HepG2 (cell line): ENCODE results near the gene MYORG. TPM values are rescaled to one million over a fixed set of nuclear protein-coding genes. Genes with fewer than 3 reads are reported as not detected.

Source experiments
- PAX8 ChIP-seq: sonication (generic); formaldehyde crosslinking; IDR thresholded peaks from 2 replicates; pipeline ENCODE4 v1.8.0; 2022; ENCODE audit warnings: mild to moderate bottlenecking, missing genetic modification reagents, borderline replicate concordance
- PCBP1 ChIP-seq: fragments of 200-400 bp; formaldehyde crosslinking; IDR thresholded peaks from 2 replicates; pipeline ENCODE4 v1.6.1; 2017; ENCODE audit warnings: mild to moderate bottlenecking, low read depth, low read length, borderline replicate concordance
- ZFP36L1 ChIP-seq: sonication (generic); formaldehyde crosslinking; IDR thresholded peaks from 2 replicates; pipeline ENCODE4 v1.8.0; 2022; ENCODE audit warnings: mild to moderate bottlenecking, missing genetic modification reagents, moderate library complexity
- ZFX ChIP-seq: sonication (generic); formaldehyde crosslinking; IDR thresholded peaks from 2 replicates; pipeline ENCODE4 v1.4.0; 2020; ENCODE audit warnings: mild to moderate bottlenecking, low read depth, missing genetic modification reagents, moderate library complexity
- ZNF121 ChIP-seq: sonication (generic); formaldehyde crosslinking; IDR thresholded peaks from 2 replicates; pipeline ENCODE4 v1.5.0; 2020; ENCODE audit warnings: mild to moderate bottlenecking, missing genetic modification reagents
- ZNF432 ChIP-seq: sonication (generic); formaldehyde crosslinking; IDR thresholded peaks from 2 replicates; pipeline ENCODE4 v1.5.0; 2020; ENCODE audit warnings: missing genetic modification reagents, mild to moderate bottlenecking, borderline replicate concordance
- ZNF607 ChIP-seq: sonication (generic); formaldehyde crosslinking; IDR thresholded peaks from 2 replicates; pipeline ENCODE4 v1.5.1; 2020; ENCODE audit warnings: missing genetic modification reagents, mild to moderate bottlenecking, borderline replicate concordance
- ZNF614 ChIP-seq: IDR thresholded peaks from 2 replicates; pipeline ENCODE4 v1.6.1; 2018; ENCODE audit warnings: missing biosample characterization, missing genetic modification reagents, inconsistent platforms, borderline replicate concordance
- ZNF670 ChIP-seq: sonication (generic); formaldehyde crosslinking; IDR thresholded peaks from 2 replicates; pipeline ENCODE4 v1.8.0; 2022; ENCODE audit warnings: mild to moderate bottlenecking, missing genetic modification reagents, borderline replicate concordance
- ZNF749 ChIP-seq: sonication (generic); formaldehyde crosslinking; IDR thresholded peaks from 2 replicates; pipeline ENCODE4 v1.8.0; 2022; ENCODE audit warnings: mild to moderate bottlenecking, missing genetic modification reagents, moderate library complexity, borderline replicate concordance
- polyA plus RNA-seq, 8 experiments: library from polyadenylated mRNA; depleted of rRNA in 3 of 8; stranded (reverse) in 7 of 8; unstranded in 1 of 8; fragments of >200 nt; fragmentation: Illumina TruSeq in 4 of 8; extraction: Trizol in 4 of 8; gene quantifications; 2 replicates each; pipeline versions ENCODE4 v1.2.1 to v1.2.3, GENCODE V29; 2011 to 2016; ENCODE audit warnings: low read depth in 4 of 8, missing spikeins in 1 of 8, mixed read lengths in 1 of 8; ENCODE audit not compliant: insufficient read depth in 1 of 8
- total RNA-seq, 5 experiments: library from RNA; depleted of rRNA; stranded (reverse); fragments of >200 nt; fragmentation: Illumina TruSeq; extraction: Trizol; gene quantifications; 2 replicates each; pipeline ENCODE4 v1.2.3, GENCODE V29; 2016; ENCODE audit warnings: low read depth in 1 of 5
- TF ChIP-seq, protein P1 (sequence below): sonication (generic); formaldehyde crosslinking; IDR thresholded peaks from 2 replicates; pipeline ENCODE4 v1.8.0; 2022; ENCODE audit warnings: low read depth, missing genetic modification reagents
- TF ChIP-seq, protein P2 (sequence below): sonication (generic); formaldehyde crosslinking; IDR thresholded peaks from 2 replicates; pipeline ENCODE4 v1.8.1; 2023; ENCODE audit warnings: missing genetic modification reagents, mild to moderate bottlenecking, borderline replicate concordance
- TF ChIP-seq, protein P3 (sequence below): sonication (generic); formaldehyde crosslinking; IDR thresholded peaks from 2 replicates; pipeline ENCODE4 v1.9.0; 2021; ENCODE audit warnings: missing genetic modification reagents, mild to moderate bottlenecking, borderline replicate concordance
- TF ChIP-seq, protein P4 (sequence below), 2 experiments: sonication (generic) in 1 of 2; formaldehyde crosslinking in 1 of 2; IDR thresholded peaks; 2 replicates each; pipeline versions ENCODE4 v1.4.0 to v1.6.1; 2016 to 2020; ENCODE audit warnings: borderline replicate concordance in 1 of 2, low read depth in 1 of 2, mild to moderate bottlenecking in 1 of 2, missing genetic modification reagents in 1 of 2
- TF ChIP-seq, protein P5 (sequence below): sonication (generic); formaldehyde crosslinking; IDR thresholded peaks from 2 replicates; pipeline ENCODE4 v1.5.1; 2020; ENCODE audit warnings: missing genetic modification reagents, mild to moderate bottlenecking, borderline replicate concordance
- TF ChIP-seq, protein P6 (sequence below): sonication (generic); formaldehyde crosslinking; IDR thresholded peaks from 2 replicates; pipeline ENCODE4 v1.4.0; 2020; ENCODE audit warnings: missing genetic modification reagents

The MYORG gene
- total and polyA plus RNA-seq, 2 of the 13 experiments (the other 11 are each of a cell fraction or from before 2014, with no cell fraction given), result 11.1 to 22.4 TPM

DNA sequence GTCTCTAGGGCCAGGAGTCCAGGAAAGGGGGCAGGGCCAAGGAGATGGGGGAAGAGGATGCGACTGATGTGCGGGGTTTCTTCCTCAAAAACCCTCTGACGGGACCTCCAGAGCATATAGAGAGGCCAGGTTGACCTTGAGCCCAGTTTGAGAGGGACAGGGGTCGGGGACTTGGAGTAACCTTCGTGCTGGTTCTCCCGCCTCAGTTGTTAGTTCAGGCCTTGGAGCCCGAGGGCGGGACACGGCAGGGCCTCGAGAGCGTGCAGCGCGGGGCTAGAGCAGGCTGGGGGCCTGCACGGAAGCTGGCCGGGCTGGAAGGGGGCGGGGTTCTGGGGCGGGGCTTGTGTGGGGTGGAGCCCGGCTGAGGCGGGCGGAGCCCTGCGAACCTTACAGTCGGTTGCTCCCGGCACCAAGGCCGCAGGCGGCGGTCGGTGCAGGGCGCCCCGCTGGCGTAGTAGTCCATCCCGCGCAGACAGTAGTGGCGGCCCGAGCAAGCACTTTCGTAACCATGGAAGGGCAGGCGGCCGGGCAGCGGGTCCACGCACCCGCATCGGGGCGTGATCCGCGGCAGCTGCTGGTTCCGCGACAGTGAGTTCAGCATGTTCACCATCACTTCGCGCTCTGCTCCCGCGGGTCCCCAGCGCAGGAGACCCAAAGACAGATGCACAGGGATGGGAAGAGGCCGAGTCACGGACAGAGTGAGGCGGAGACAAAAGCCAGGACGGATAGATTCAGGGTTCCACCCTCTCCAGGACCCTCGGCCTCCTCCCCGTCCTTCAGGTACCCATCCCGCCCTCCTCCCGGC is 4.0 kb upstream of the MYORG start (continued):
- TF ChIP-seq, protein P1, sequence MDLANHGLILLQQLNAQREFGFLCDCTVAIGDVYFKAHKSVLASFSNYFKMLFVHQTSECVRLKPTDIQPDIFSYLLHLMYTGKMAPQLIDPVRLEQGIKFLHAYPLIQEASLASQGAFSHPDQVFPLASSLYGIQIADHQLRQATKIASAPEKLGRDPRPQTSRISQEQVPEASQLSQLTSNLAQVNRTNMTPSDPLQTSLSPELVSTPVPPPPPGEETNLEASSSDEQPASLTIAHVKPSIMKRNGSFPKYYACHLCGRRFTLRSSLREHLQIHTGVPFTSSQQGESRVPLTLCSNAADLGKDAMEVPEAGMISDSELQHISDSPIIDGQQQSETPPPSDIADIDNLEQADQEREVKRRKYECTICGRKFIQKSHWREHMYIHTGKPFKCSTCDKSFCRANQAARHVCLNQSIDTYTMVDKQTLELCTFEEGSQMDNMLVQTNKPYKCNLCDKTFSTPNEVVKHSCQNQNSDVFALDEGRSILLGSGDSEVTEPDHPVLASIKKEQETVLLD, result peak; percentile 72
- TF ChIP-seq ZNF670 (CRISPR knock-in tag), result peak; percentile 81; the same call in 1 of the 2 replicates
- no peak for TF ChIP-seq PCBP1
- TF ChIP-seq ZNF614 (CRISPR knock-in tag), result peak; percentile 52; the same call in 1 of the 2 replicates
- TF ChIP-seq, protein P2, sequence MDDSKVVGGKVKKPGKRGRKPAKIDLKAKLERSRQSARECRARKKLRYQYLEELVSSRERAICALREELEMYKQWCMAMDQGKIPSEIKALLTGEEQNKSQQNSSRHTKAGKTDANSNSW, result peak; percentile 16; the same call in 1 of the 2 replicates
- TF ChIP-seq PAX8, result no peak
- TF ChIP-seq, protein P3, sequence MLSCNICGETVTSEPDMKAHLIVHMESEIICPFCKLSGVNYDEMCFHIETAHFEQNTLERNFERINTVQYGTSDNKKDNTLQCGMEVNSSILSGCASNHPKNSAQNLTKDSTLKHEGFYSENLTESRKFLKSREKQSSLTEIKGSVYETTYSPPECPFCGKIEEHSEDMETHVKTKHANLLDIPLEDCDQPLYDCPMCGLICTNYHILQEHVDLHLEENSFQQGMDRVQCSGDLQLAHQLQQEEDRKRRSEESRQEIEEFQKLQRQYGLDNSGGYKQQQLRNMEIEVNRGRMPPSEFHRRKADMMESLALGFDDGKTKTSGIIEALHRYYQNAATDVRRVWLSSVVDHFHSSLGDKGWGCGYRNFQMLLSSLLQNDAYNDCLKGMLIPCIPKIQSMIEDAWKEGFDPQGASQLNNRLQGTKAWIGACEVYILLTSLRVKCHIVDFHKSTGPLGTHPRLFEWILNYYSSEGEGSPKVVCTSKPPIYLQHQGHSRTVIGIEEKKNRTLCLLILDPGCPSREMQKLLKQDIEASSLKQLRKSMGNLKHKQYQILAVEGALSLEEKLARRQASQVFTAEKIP (CRISPR knock-in tag), result no peak
- peak; percentile 40; the same call in 1 of the 2 replicates for TF ChIP-seq ZNF121
- TF ChIP-seq ZFX, result peak; percentile 96
- TF ChIP-seq, protein P4, sequence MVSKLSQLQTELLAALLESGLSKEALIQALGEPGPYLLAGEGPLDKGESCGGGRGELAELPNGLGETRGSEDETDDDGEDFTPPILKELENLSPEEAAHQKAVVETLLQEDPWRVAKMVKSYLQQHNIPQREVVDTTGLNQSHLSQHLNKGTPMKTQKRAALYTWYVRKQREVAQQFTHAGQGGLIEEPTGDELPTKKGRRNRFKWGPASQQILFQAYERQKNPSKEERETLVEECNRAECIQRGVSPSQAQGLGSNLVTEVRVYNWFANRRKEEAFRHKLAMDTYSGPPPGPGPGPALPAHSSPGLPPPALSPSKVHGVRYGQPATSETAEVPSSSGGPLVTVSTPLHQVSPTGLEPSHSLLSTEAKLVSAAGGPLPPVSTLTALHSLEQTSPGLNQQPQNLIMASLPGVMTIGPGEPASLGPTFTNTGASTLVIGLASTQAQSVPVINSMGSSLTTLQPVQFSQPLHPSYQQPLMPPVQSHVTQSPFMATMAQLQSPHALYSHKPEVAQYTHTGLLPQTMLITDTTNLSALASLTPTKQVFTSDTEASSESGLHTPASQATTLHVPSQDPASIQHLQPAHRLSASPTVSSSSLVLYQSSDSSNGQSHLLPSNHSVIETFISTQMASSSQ (IDR thresholded peaks at IDR 0.05; ENCODE audit: low read depth), result no peak
- TF ChIP-seq, protein P4 (CRISPR knock-in tag; IDR thresholded peaks at IDR 0.05; ENCODE audit: borderline replicate concordance), result no peak
- peak; percentile 84 for TF ChIP-seq ZNF607 (CRISPR knock-in tag)
- TF ChIP-seq, protein P5, sequence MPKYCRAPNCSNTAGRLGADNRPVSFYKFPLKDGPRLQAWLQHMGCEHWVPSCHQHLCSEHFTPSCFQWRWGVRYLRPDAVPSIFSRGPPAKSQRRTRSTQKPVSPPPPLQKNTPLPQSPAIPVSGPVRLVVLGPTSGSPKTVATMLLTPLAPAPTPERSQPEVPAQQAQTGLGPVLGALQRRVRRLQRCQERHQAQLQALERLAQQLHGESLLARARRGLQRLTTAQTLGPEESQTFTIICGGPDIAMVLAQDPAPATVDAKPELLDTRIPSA (CRISPR knock-in tag), result peak; percentile 82; the same call in 1 of the 2 replicates
- TF ChIP-seq ZNF432 (CRISPR knock-in tag), result no peak
- TF ChIP-seq ZFP36L1 (CRISPR knock-in tag), result 0 out of 2 replicates have a peak, but pooled peaks have one; percentile 39
- TF ChIP-seq, protein P6, sequence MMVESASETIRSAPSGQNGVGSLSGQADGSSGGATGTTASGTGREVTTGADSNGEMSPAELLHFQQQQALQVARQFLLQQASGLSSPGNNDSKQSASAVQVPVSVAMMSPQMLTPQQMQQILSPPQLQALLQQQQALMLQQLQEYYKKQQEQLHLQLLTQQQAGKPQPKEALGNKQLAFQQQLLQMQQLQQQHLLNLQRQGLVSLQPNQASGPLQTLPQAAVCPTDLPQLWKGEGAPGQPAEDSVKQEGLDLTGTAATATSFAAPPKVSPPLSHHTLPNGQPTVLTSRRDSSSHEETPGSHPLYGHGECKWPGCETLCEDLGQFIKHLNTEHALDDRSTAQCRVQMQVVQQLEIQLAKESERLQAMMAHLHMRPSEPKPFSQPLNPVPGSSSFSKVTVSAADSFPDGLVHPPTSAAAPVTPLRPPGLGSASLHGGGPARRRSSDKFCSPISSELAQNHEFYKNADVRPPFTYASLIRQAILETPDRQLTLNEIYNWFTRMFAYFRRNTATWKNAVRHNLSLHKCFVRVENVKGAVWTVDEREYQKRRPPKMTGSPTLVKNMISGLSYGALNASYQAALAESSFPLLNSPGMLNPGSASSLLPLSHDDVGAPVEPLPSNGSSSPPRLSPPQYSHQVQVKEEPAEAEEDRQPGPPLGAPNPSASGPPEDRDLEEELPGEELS (CRISPR knock-in tag), result no peak
- no peak; the same call in 1 of the 2 replicates for TF ChIP-seq ZNF749 (CRISPR knock-in tag)
